ACC112 (cell line): ENCODE data around the gene FTO.

Source experiments
- H2AFZ ChIP-seq: fragments of 200-600 bp; sonication (generic); one replicate; pipeline ENCODE4 v1.6.0; 2017; ENCODE audit warnings: antibody characterized with exemption, low read length; ENCODE audit not compliant: unreplicated experiment
- H3K27ac ChIP-seq: fragments of 200-600 bp; sonication (generic); 2 replicates; pipeline ENCODE4 v1.5.1; 2014; ENCODE audit warnings: low read depth, mild to moderate bottlenecking, antibody characterized with exemption, low read length, moderate library complexity
- H3K27me3 ChIP-seq: fragments of 200-600 bp; sonication (generic); 2 replicates; pipeline ENCODE4 v1.6.1; 2014; ENCODE audit warnings: mild to moderate bottlenecking, antibody characterized with exemption, low read length, moderate library complexity, mixed read lengths; ENCODE audit not compliant: insufficient read depth
- H3K36me3 ChIP-seq: fragments of 200-600 bp; sonication (generic); 2 replicates; pipeline ENCODE4 v1.6.1; 2016; ENCODE audit warnings: mild to moderate bottlenecking, antibody characterized with exemption, low read length, moderate library complexity, mixed read lengths; ENCODE audit not compliant: insufficient read depth
- H3K4me1 ChIP-seq: fragments of 200-600 bp; sonication (generic); one replicate; pipeline ENCODE4 v1.6.1; 2016; ENCODE audit warnings: low read length, mixed read lengths; ENCODE audit not compliant: insufficient read depth, unreplicated experiment, control insufficient read depth
- H3K4me3 ChIP-seq: fragments of 200-600 bp; sonication (generic); 2 replicates; pipeline ENCODE4 v1.5.1; 2014; ENCODE audit warnings: mild to moderate bottlenecking, low read depth, low read length
- H3K79me2 ChIP-seq: fragments of 200-600 bp; sonication (generic); one replicate; pipeline ENCODE4 v1.6.0; 2016; ENCODE audit warnings: low read length; ENCODE audit not compliant: control insufficient read depth, unreplicated experiment, insufficient read depth

The FTO gene

GRCh38 chr16:54063279-54063773, 359.4 kb downstream of the FTO start:
- H3K4me1 ChIP-seq, result peaks cover 10% of the 10 kb centered on the region
- no peak overlapping the region for H3K27ac ChIP-seq
- H3K36me3 ChIP-seq, result no peaks in the 10 kb centered on the region

GRCh38 chr16:54066451-54067105, 362.6 kb downstream of the FTO start:
- Histone ChIP-seq H3K36me3 (no peaks in the 10 kb centered on the region), H2AFZ (no peak overlapping the region), H3K4me1 (peaks cover 10% of the 10 kb centered on the region), H3K79me2 (no peaks in the 10 kb centered on the region), H3K4me3 (no peak overlapping the region), H3K27me3 (no peaks in the 10 kb centered on the region), H3K27ac (no peak overlapping the region)

More at GRCh38 chr16:54063279-54063773, 359.4 kb downstream of the FTO start:
- Histone ChIP-seq H3K27me3 (no peaks in the 10 kb centered on the region), H3K4me3 (no peak overlapping the region), H2AFZ (no peak overlapping the region), H3K79me2 (no peaks in the 10 kb centered on the region)

- Histone ChIP-seq H2AFZ (no peak overlapping the region), H3K27me3 (no peaks in the 10 kb centered on the region), H3K27ac (no peak overlapping the region), H3K4me1 (peaks cover 10% of the 10 kb centered on the region), H3K4me3 (no peak overlapping the region), H3K36me3 (no peaks in the 10 kb centered on the region), H3K79me2 (no peaks in the 10 kb centered on the region)
These were observed 363.5 kb downstream of the FTO start for GRCh38 chr16:54067322-54068065.

GRCh38 chr16:54068212-54068611, 364.3 kb downstream of the FTO start:
- Histone ChIP-seq H2AFZ (no peak overlapping the region), H3K27ac (no peak overlapping the region)

GRCh38 chr16:54069601-54070239, 365.8 kb downstream of the FTO start:
- peaks cover 10% of the 10 kb centered on the region for H3K4me1 ChIP-seq
- no peak overlapping the region for H3K27ac ChIP-seq
- no peaks in the 10 kb centered on the region for H3K27me3 ChIP-seq
- no peak overlapping the region for H3K4me3 ChIP-seq
- no peaks in the 10 kb centered on the region for H3K79me2 ChIP-seq
- no peak overlapping the region for H2AFZ ChIP-seq
- no peaks in the 10 kb centered on the region for H3K36me3 ChIP-seq

More at GRCh38 chr16:54068212-54068611, 364.3 kb downstream of the FTO start:
- no peaks in the 10 kb centered on the region for H3K79me2 ChIP-seq
- no peak overlapping the region for H3K4me3 ChIP-seq
- no peaks in the 10 kb centered on the region for H3K36me3 ChIP-seq
- H3K27me3 ChIP-seq, result no peaks in the 10 kb centered on the region
- peaks cover 10% of the 10 kb centered on the region for H3K4me1 ChIP-seq

- H2AFZ ChIP-seq, result no peak overlapping the region
- H3K27me3 ChIP-seq, result no peaks in the 10 kb centered on the region
- H3K79me2 ChIP-seq, result no peaks in the 10 kb centered on the region
- no peak overlapping the region for H3K27ac ChIP-seq
- H3K36me3 ChIP-seq, result no peaks in the 10 kb centered on the region
- H3K4me3 ChIP-seq, result no peak overlapping the region
- H3K4me1 ChIP-seq, result peaks cover 9% of the 10 kb centered on the region
These were observed 366.9 kb downstream of the FTO start for GRCh38 chr16:54070789-54071343.

- peaks cover 3% of the 10 kb centered on the region for H3K4me1 ChIP-seq
- H3K27ac ChIP-seq, result no peak overlapping the region
- no peaks in the 10 kb centered on the region for H3K27me3 ChIP-seq
- H3K4me3 ChIP-seq, result no peak overlapping the region
- H2AFZ ChIP-seq, result no peak overlapping the region
- H3K79me2 ChIP-seq, result no peaks in the 10 kb centered on the region
- H3K36me3 ChIP-seq, result no peaks in the 10 kb centered on the region
These were observed 367.6 kb downstream of the FTO start for GRCh38 chr16:54071514-54071913.

- H3K27me3 ChIP-seq, result no peaks in the 10 kb centered on the region
- H3K4me3 ChIP-seq, result no peak overlapping the region
- H3K27ac ChIP-seq, result no peak overlapping the region
- no peaks in the 10 kb centered on the region for H3K79me2 ChIP-seq
- H3K4me1 ChIP-seq, result peaks cover 4% of the 10 kb centered on the region
- no peaks in the 10 kb centered on the region for H3K36me3 ChIP-seq
- no peak overlapping the region for H2AFZ ChIP-seq
These were observed 368.3 kb downstream of the FTO start for GRCh38 chr16:54072237-54072636.

GRCh38 chr16:54073356-54073755, 369.4 kb downstream of the FTO start:
- H3K79me2 ChIP-seq, result no peaks in the 10 kb centered on the region
- no peaks in the 10 kb centered on the region for H3K27me3 ChIP-seq
- no peak overlapping the region for H2AFZ ChIP-seq
- H3K36me3 ChIP-seq, result no peaks in the 10 kb centered on the region
- H3K4me1 ChIP-seq, result peaks cover 11% of the 10 kb centered on the region
- no peak overlapping the region for H3K27ac ChIP-seq
- H3K4me3 ChIP-seq, result no peak overlapping the region

- Histone ChIP-seq H3K4me3 (no peak overlapping the region), H3K79me2 (no peaks in the 10 kb centered on the region), H3K4me1 (peaks cover 18% of the 10 kb centered on the region), H3K27ac (no peak overlapping the region), H2AFZ (no peak overlapping the region), H3K36me3 (no peaks in the 10 kb centered on the region), H3K27me3 (no peaks in the 10 kb centered on the region)
These were observed 371.5 kb downstream of the FTO start for GRCh38 chr16:54075446-54075845.
